ENCODE measurements around the gene DCLRE1C.
"Not testable (repeated sequence)": the region's sequence is repeated elsewhere in the genome, so short reads cannot be mapped to it uniquely, and the experiment has no call there.

The DCLRE1C gene

GRCh38 chr10:14954001-14954770 lies at the start of gene DCLRE1C:
TSS of gene DCLRE1C (minus strand) at chr10:14954096. CDS start at chr10:14954010, 86 bp downstream.
- DNase-seq (ENCODE audit: low read depth): peak; percentile 79

GRCh38 chr10:14995964-14996565 lies 42.2 kb upstream of the DCLRE1C start:
- no peak for DNase-seq (ENCODE audit: low read depth)

- not testable (repeated sequence) for DNase-seq (ENCODE audit: low read depth)
These were observed 39.9 kb upstream of the DCLRE1C start for GRCh38 chr10:14993500-14994455.

GRCh38 chr10:14992336-14992735 lies 38.4 kb upstream of the DCLRE1C start:
- DNase-seq (ENCODE audit: low read depth): not testable (repeated sequence)

- DNase-seq (ENCODE audit: low read depth): peak; percentile 3
These were observed 37.3 kb upstream of the DCLRE1C start for GRCh38 chr10:14991035-14991749.

- not testable (repeated sequence) for DNase-seq (ENCODE audit: low read depth)
These were observed 35.7 kb upstream of the DCLRE1C start for GRCh38 chr10:14989552-14989951.

- DNase-seq (ENCODE audit: low read depth): no peak
These were observed 28.8 kb upstream of the DCLRE1C start for GRCh38 chr10:14982744-14983143.

- no peak for DNase-seq (ENCODE audit: low read depth)
These were observed 21.9 kb upstream of the DCLRE1C start for GRCh38 chr10:14975672-14976273.

- not testable (repeated sequence) for DNase-seq (ENCODE audit: low read depth)
These were observed 20.5 kb upstream of the DCLRE1C start for GRCh38 chr10:14974153-14974998.

- DNase-seq (ENCODE audit: low read depth): no peak
These were observed 18.1 kb upstream of the DCLRE1C start for GRCh38 chr10:14971867-14972448.

- no peak for DNase-seq (ENCODE audit: low read depth)
These were observed 14.0 kb upstream of the DCLRE1C start for GRCh38 chr10:14967897-14968296.

GRCh38 chr10:14959221-14960057 lies 5.5 kb upstream of the DCLRE1C start, which contains the start of gene MEIG1:
TSS of gene MEIG1 (plus strand) at chr10:14959388. CDS start at chr10:14966469, 7,081 bp downstream.
- peak; percentile 83 for DNase-seq (ENCODE audit: low read depth)

GRCh38 chr10:14958872-14959220 lies 5.0 kb upstream of the DCLRE1C start:
- DNase-seq (ENCODE audit: low read depth): no peak

GRCh38 chr10:14954934-14955333 lies 1.0 kb upstream of the DCLRE1C start:
- DNase-seq (ENCODE audit: low read depth): no peak

GRCh38 chr10:14953424-14954000 lies 384 bp downstream of the DCLRE1C start:
- no peak for DNase-seq (ENCODE audit: low read depth)

- DNase-seq (ENCODE audit: low read depth): no peak
These were observed 959 bp downstream of the DCLRE1C start for GRCh38 chr10:14952851-14953423.

GRCh38 chr10:14949291-14949690 lies 4.6 kb downstream of the DCLRE1C start:
- no peak for DNase-seq (ENCODE audit: low read depth)

- DNase-seq (ENCODE audit: low read depth): no peak
These were observed 6.6 kb downstream of the DCLRE1C start for GRCh38 chr10:14947268-14947667.

Measured in activated T-helper 1 cell treated with Interleukin-2 at 50 U/mL for 16 hours (primary cell).